A549 (cell line): ENCODE results near the gene MAPKAPK3. TPM values are rescaled to one million over a fixed set of nuclear protein-coding genes. Genes with fewer than 3 reads are reported as not detected.

ENCODE experiments used
- ATAC-seq, 2 experiments: fragments of 200-7000 bp in 1 of 2; fragments of >200 bp in 1 of 2; cut with Nextera tagmentation in 1 of 2; cut with Tn5 transposase in 1 of 2; 3 replicates each; pipeline versions ENCODE4 v1.8.0 to v1.9.1; 2018 to 2020; ENCODE audit warnings: mild to moderate bottlenecking in 1 of 2, moderate library complexity in 1 of 2
- CTCF ChIA-PET: fragments of 300-600 bp; sonication (Branson Sonifier 250); formaldehyde crosslinking; extraction: SDS; loops from one replicate; lab custom pipeline; 2021; ENCODE audit warnings: antibody characterized with exemption, inconsistent platforms; lab: Yijun Ruan, JAX
- POLR2A ChIA-PET: fragments of 350-600 bp; formaldehyde crosslinking; extraction: SDS; loops from one replicate; lab custom pipeline; 2021; ENCODE audit warnings: antibody characterized with exemption, inconsistent platforms; lab: Yijun Ruan, JAX
- DNase-seq, 2 experiments: peaks; one replicate each; pipeline versions ENCODE4 v3.0.0 to v3.0.0-alpha.2; 2011 to 2016; ENCODE audit warnings: low read depth in 1 of 2, low spot score in 1 of 2
- FAIRE-seq: peaks from 2 replicates; lab custom pipeline; 2011; peaks lifted over from hg19 to GRCh38; lab: Jason Lieb, UNC
- H3K27ac ChIP-seq, 2 experiments: fragments of >200 bp; sonication (Bioruptor Twin); formaldehyde crosslinking; 3 replicates each; pipeline ENCODE4 v1.5.1; 2016 to 2017
- H3K4me1 ChIP-seq: fragments of >200 bp; sonication (Bioruptor Twin); formaldehyde crosslinking; 3 replicates; pipeline ENCODE4 v1.6.1; 2016
- H3K4me2 ChIP-seq: fragments of >200 bp; sonication (Bioruptor Twin); formaldehyde crosslinking; 3 replicates; pipeline ENCODE4 v1.6.1; 2016
- H3K4me3 ChIP-seq: fragments of >200 bp; sonication (Bioruptor Twin); formaldehyde crosslinking; 3 replicates; pipeline ENCODE4 v1.5.1; 2016
- H3K9me3 ChIP-seq: fragments of >200 bp; sonication (Bioruptor Twin); formaldehyde crosslinking; 3 replicates; pipeline ENCODE4 v1.6.1; 2016
- CBX2 ChIP-seq: fragments of 200-600 bp; sonication (generic); IDR thresholded peaks from 2 replicates; pipeline ENCODE4 v1.6.1; 2016; ENCODE audit warnings: low read depth, mild to moderate bottlenecking, borderline replicate concordance
- EHMT2 ChIP-seq: fragments of 200-600 bp; sonication (generic); IDR thresholded peaks from 2 replicates; pipeline ENCODE4 v1.6.1; 2016; ENCODE audit warnings: antibody characterized with exemption, low read depth, mild to moderate bottlenecking, moderate library complexity
- EP300 ChIP-seq, 2 experiments: fragments of >200 bp; sonication (Bioruptor Twin); formaldehyde crosslinking; IDR thresholded peaks; 2 replicates in 1 of 2; 3 replicates in 1 of 2; pipeline ENCODE4 v1.6.1; 2016 to 2017
- ESRRA ChIP-seq: fragments of 150-350 bp; IDR thresholded peaks from 2 replicates; pipeline ENCODE4 v1.6.1; 2014; ENCODE audit warnings: mild to moderate bottlenecking, low read length, borderline replicate concordance
- HOXB5 ChIP-seq: fragments of 250-450 bp; sonication (Bioruptor Pico); IDR thresholded peaks from 2 replicates; pipeline ENCODE4 v1.5.0; 2020; ENCODE audit warnings: mild to moderate bottlenecking, moderate library complexity
- KDM1A ChIP-seq: fragments of 200-600 bp; sonication (generic); IDR thresholded peaks from 2 replicates; pipeline ENCODE4 v1.6.1; 2016; ENCODE audit warnings: low read depth, mild to moderate bottlenecking
- MAFK ChIP-seq: fragments of 450-650 bp; IDR thresholded peaks from 2 replicates; pipeline ENCODE4 v1.6.1; 2014; ENCODE audit not compliant: partially characterized antibody
- MYC ChIP-seq: IDR thresholded peaks from 2 replicates; pipeline ENCODE4 v1.6.1; 2012; ENCODE audit warnings: mild to moderate bottlenecking, inconsistent platforms, low read length, improper control_type of control experiment, borderline replicate concordance
- POLR2A ChIP-seq: IDR thresholded peaks from 2 replicates; pipeline ENCODE4 v1.6.1; 2012; ENCODE audit warnings: mild to moderate bottlenecking, low read length
- RAD21 ChIP-seq, 2 experiments: fragments of >200 bp in 1 of 2; sonication (Bioruptor Twin) in 1 of 2; formaldehyde crosslinking in 1 of 2; IDR thresholded peaks in 1 of 2; conservative IDR thresholded peaks in 1 of 2; 2 replicates in 1 of 2; 3 replicates in 1 of 2; pipeline ENCODE4 v1.6.1; 2012 to 2018; ENCODE audit warnings: inconsistent platforms in 1 of 2
- RARB ChIP-seq: fragments of 250-450 bp; sonication (Bioruptor Pico); IDR thresholded peaks from 2 replicates; pipeline ENCODE4 v1.8.0; 2021; ENCODE audit warnings: mild to moderate bottlenecking, moderate library complexity
- REST ChIP-seq: fragments of 200-600 bp; sonication (generic); IDR thresholded peaks from 2 replicates; pipeline ENCODE4 v1.6.1; 2016; ENCODE audit warnings: antibody characterized with exemption, mild to moderate bottlenecking, moderate library complexity
- RFX5 ChIP-seq: fragments of 450-650 bp; IDR thresholded peaks from 2 replicates; pipeline ENCODE4 v1.7.1; 2014; ENCODE audit warnings: antibody characterized with exemption, mild to moderate bottlenecking, moderate library complexity
- SMC3 ChIP-seq: fragments of >200 bp; sonication (Bioruptor Twin); formaldehyde crosslinking; IDR thresholded peaks from 3 replicates; pipeline ENCODE4 v1.6.1; 2018; ENCODE audit warnings: inconsistent platforms
- SREBF2 ChIP-seq: fragments of 450-650 bp; IDR thresholded peaks from 2 replicates; pipeline ENCODE4 v1.6.1; 2014; ENCODE audit warnings: mild to moderate bottlenecking, moderate library complexity
- ZC3H11A ChIP-seq: fragments of 450-650 bp; IDR thresholded peaks from 2 replicates; pipeline ENCODE4 v1.6.1; 2014; ENCODE audit warnings: antibody characterized with exemption, mild to moderate bottlenecking
- WGBS: methylation state at CpG from one replicate; pipeline ENCODE4 v1.1.6; 2017; ENCODE audit errors: missing lambda C conversion rate; 5-methylcytosine and 5-hydroxymethylcytosine counted together
- polyA plus RNA-seq, 4 experiments: library from polyadenylated mRNA; depleted of rRNA in 3 of 4; stranded (reverse); fragments of >200 nt; fragmentation: RNase III in 1 of 4; extraction: RNeasy Plus Mini Kit Qiagen cat#74134 plus additional on column Dnase treatment in 1 of 4; gene quantifications; 2 replicates in 3 of 4; 3 replicates in 1 of 4; pipeline ENCODE4 v1.2.3, GENCODE V29; 2011 to 2017
- TF ChIP-seq, protein P1 (sequence below): fragments of 250-450 bp; sonication (Bioruptor Pico); IDR thresholded peaks from 2 replicates; pipeline ENCODE4 v1.5.0; 2020; ENCODE audit warnings: low read depth, mild to moderate bottlenecking, moderate library complexity
- TF ChIP-seq, protein P2 (sequence below): fragments of 450-650 bp; IDR thresholded peaks from 2 replicates; pipeline ENCODE4 v1.6.1; 2014; ENCODE audit warnings: antibody characterized with exemption

MAPKAPK3 gene
- polyA plus RNA-seq, 2 of the 4 experiments (the other 2 are of a cell fraction): 14.6 to 16.5 TPM

- FAIRE-seq: no peak
- TF ChIP-seq CBX2: no peak
- TF ChIP-seq, protein P1, sequence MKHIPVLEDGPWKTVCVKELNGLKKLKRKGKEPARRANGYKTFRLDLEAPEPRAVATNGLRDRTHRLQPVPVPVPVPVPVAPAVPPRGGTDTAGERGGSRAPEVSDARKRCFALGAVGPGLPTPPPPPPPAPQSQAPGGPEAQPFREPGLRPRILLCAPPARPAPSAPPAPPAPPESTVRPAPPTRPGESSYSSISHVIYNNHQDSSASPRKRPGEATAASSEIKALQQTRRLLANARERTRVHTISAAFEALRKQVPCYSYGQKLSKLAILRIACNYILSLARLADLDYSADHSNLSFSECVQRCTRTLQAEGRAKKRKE (CRISPR knock-in tag): no peak
- TF ChIP-seq RARB: no peak
Observed at GRCh38 chr3:50577348-50577747, 39.6 kb upstream of the MAPKAPK3 start.

DNA sequence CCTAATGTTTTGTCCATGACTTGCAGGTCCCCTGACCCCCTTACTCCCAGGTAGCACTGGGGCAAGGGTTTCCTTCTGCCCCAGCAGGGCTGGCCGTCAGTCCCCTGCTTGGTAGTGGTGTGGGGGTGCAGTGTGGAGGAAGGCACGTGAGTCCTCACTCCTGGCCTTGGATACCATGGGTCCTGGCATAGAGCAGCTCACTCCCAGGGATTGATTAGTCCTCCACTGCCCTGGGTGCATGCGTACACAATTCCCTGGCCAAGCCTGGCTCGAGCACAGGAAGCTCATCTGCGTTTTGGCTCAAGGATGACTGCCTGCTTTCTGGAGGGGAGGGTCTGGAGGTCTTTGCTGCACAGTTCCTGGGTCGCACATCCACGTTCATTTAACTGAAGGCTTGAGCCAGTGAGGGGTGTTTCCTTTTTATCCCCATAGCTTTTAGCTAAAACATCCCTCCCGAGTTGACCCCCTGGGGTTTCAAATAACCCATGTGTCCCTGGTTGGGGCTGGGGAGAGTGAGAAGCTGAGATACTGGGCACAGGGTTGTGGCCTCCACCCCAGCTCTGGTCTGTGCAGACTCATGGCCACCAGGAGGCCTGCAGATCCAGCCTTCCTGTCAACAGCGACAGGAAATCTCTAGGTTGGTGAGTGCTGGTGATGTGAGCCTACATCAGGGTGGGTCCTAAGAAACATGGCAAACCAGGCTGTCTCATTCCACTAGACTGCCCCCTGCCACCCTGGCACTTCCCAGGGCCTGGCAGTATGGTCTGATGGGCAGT is 36.1 kb upstream of the MAPKAPK3 start:
- no peak for FAIRE-seq
- POLR2A ChIA-PET: interaction anchor here (0.6 kb wide), 1 partner anchor 12 kb away, joined by 3 read pairs; the partner anchor contains the start of gene HEMK1

More at GRCh38 chr3:50577348-50577747, 39.6 kb upstream of the MAPKAPK3 start:
- H3K4me2 ChIP-seq: no peak overlapping the region
- WGBS: 93% methylated on average over 2 of the region's 2 CpGs
- POLR2A ChIA-PET: no interaction called here
- H3K4me1 ChIP-seq: no peaks in the 10 kb centered on the region
- CTCF ChIA-PET: interaction anchor here (1.0 to 22.5 kb wide), 4 partner anchors 28 to 142 kb away, joined by 3 to 375 read pairs (median 5); partner anchors contain the start of genes CISH and MAPKAPK3
- no peak overlapping the region for H3K27ac ChIP-seq
- no peak overlapping the region for H3K4me3 ChIP-seq
- no peaks in the 10 kb centered on the region for H3K9me3 ChIP-seq
- ATAC-seq: no peak
- no peak for DNase-seq

DNA sequence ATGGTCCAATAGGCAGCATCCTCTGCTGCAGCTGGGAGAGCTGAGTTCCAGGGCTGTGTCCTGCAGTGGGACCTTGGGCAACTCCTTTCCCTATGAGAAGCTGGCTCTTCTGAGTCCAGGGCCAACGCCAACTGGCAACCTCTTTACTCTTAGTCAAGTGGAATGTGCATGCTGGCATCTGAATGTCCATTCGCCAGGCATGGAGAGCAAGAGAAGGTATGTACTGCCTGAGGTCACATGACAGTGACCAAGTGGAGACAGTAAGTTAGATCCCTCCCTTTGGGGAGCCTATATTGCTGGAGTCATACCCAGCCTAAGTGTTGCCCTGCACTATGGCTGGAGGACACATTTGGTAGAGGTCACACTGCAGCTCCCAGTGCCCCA is 35.5 kb upstream of the MAPKAPK3 start:
- Histone ChIP-seq H3K4me1 (no peaks in the 10 kb centered on the region), H3K27ac (no peak overlapping the region), H3K4me2 (no peak overlapping the region), H3K4me3 (no peak overlapping the region), H3K9me3 (no peaks in the 10 kb centered on the region)
- ATAC-seq: no peak
- ChIA-PET CTCF (interaction anchor here (1.1 to 22.5 kb wide), 4 partner anchors 9 to 39 kb away, joined by 3 to 375 read pairs (median 4); partner anchors contain the start of genes CISH and MAPKAPK3), POLR2A (interaction anchor here (0.6 kb wide), 1 partner anchor 12 kb away, joined by 3 read pairs; the partner anchor contains the start of gene HEMK1)
- TF ChIP-seq, protein P2, sequence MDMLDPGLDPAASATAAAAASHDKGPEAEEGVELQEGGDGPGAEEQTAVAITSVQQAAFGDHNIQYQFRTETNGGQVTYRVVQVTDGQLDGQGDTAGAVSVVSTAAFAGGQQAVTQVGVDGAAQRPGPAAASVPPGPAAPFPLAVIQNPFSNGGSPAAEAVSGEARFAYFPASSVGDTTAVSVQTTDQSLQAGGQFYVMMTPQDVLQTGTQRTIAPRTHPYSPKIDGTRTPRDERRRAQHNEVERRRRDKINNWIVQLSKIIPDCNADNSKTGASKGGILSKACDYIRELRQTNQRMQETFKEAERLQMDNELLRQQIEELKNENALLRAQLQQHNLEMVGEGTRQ: no peak
- TF ChIP-seq SREBF2 (no peak), CBX2 (no peak), EHMT2 (no peak), MYC (no peak)
- WGBS: 84% methylated on average over 2 of the region's 2 CpGs
- DNase-seq: no peak
- FAIRE-seq: no peak

More for the DNA sequence above, 36.1 kb upstream of the MAPKAPK3 start:
- Histone ChIP-seq H3K4me3 (no peak overlapping the region), H3K27ac (no peak overlapping the region), H3K9me3 (no peaks in the 10 kb centered on the region), H3K4me1 (no peaks in the 10 kb centered on the region), H3K4me2 (no peak overlapping the region)
- TF ChIP-seq RAD21 (conservative IDR thresholded peaks at IDR 0.05 in 1 of 2, IDR thresholded peaks at IDR 0.05 in 1 of 2) (no peak), KDM1A (no peak), ZC3H11A (no peak), POLR2A (no peak), REST (no peak), SMC3 (no peak), ESRRA (no peak), MAFK (no peak), EP300 (IDR thresholded peaks at IDR 0.05) (no peak), RFX5 (no peak), HOXB5 (CRISPR knock-in tag) (no peak)
- ATAC-seq: peak in 1 of 2 experiments; percentile 54; a peak in 2 of 6 replicates
- no peak for DNase-seq
- WGBS: 87% methylated on average over 9 of the region's 9 CpGs
- CTCF ChIA-PET: interaction anchor here (1.1 to 22.5 kb wide), 4 partner anchors 8 to 38 kb away, joined by 3 to 375 read pairs (median 4); partner anchors contain the start of genes CISH and MAPKAPK3
